HG03565 (cell line): Measurements from ENCODE around the gene TRIM40.
"Not testable (repeated sequence)": the region's sequence is repeated elsewhere in the genome, so short reads cannot be mapped to it uniquely, and the experiment has no call there.

Experiments
- ATAC-seq: cut with Tn5 transposase; IDR thresholded peaks from one replicate; pipeline ENCODE4 v1.9.1; 2021; ENCODE audit warnings: mild to moderate bottlenecking, moderate library complexity; ENCODE audit not compliant: unreplicated experiment

The TRIM40 gene

GRCh38 chr6:30113003-30113759 is 22.8 kb upstream of the TRIM40 start, which contains the start of gene TRIM31:
TSS of gene TRIM31 (minus strand) at chr6:30113090. CDS start at chr6:30112805, 285 bp downstream.
- no peak for ATAC-seq

GRCh38 chr6:30113841-30114240 is 22.1 kb upstream of the TRIM40 start:
- ATAC-seq, result no peak

GRCh38 chr6:30116724-30117123 is 19.2 kb upstream of the TRIM40 start:
- no peak for ATAC-seq

GRCh38 chr6:30118691-30119090 is 17.2 kb upstream of the TRIM40 start:
- ATAC-seq, result not testable (repeated sequence)

- ATAC-seq, result no peak
Measured at GRCh38 chr6:30121446-30122366, 14.2 kb upstream of the TRIM40 start.

GRCh38 chr6:30122515-30122914 is 13.4 kb upstream of the TRIM40 start:
- ATAC-seq, result no peak

- no peak for ATAC-seq
Measured at GRCh38 chr6:30127238-30128093, 8.5 kb upstream of the TRIM40 start.

- ATAC-seq, result no peak
Measured at GRCh38 chr6:30129265-30130178, 6.4 kb upstream of the TRIM40 start.

- no peak for ATAC-seq
Measured at GRCh38 chr6:30130179-30130679, 5.7 kb upstream of the TRIM40 start.

- no peak for ATAC-seq
Measured at GRCh38 chr6:30130887-30131862, 4.8 kb upstream of the TRIM40 start.

GRCh38 chr6:30131947-30132497 is 3.9 kb upstream of the TRIM40 start:
- no peak for ATAC-seq

- no peak for ATAC-seq
Measured at GRCh38 chr6:30135147-30135546, 793 bp upstream of the TRIM40 start.

- no peak for ATAC-seq
Measured at GRCh38 chr6:30136570-30137286, 788 bp downstream of the TRIM40 start.

GRCh38 chr6:30140240-30140639 is 4.3 kb downstream of the TRIM40 start:
- ATAC-seq, result not testable (repeated sequence)

GRCh38 chr6:30142665-30143064 is 6.7 kb downstream of the TRIM40 start:
- ATAC-seq, result no peak

GRCh38 chr6:30143780-30144179 is 7.8 kb downstream of the TRIM40 start:
- no peak for ATAC-seq

- no peak for ATAC-seq
Measured at GRCh38 chr6:30144811-30145210, 8.9 kb downstream of the TRIM40 start.

GRCh38 chr6:30145818-30146217 is 9.9 kb downstream of the TRIM40 start:
- ATAC-seq, result no peak
